IPS-20b (cell line): ENCODE data around the gene NFKBIZ.

ENCODE experiments used
- H3K27ac ChIP-seq: one replicate; pipeline ENCODE4 v1.5.1; 2013; ENCODE audit warnings: low read length
- H3K27me3 ChIP-seq: 2 replicates; pipeline ENCODE4 v1.6.1; 2013; ENCODE audit warnings: mild to moderate bottlenecking, low read length, inconsistent platforms; ENCODE audit not compliant: insufficient read depth
- H3K36me3 ChIP-seq: 2 replicates; pipeline ENCODE4 v1.6.1; 2013; ENCODE audit warnings: low read depth, mild to moderate bottlenecking, inconsistent platforms, low read length, moderate library complexity; ENCODE audit not compliant: insufficient read depth
- H3K4me1 ChIP-seq: 2 replicates; pipeline ENCODE4 v1.6.1; 2013; ENCODE audit warnings: mild to moderate bottlenecking, control low read depth, inconsistent platforms, low read length, moderate library complexity; ENCODE audit not compliant: insufficient read depth
- H3K4me3 ChIP-seq: 2 replicates; pipeline ENCODE4 v1.5.1; 2013; ENCODE audit warnings: mild to moderate bottlenecking, low read length, inconsistent platforms
- H3K9ac ChIP-seq: 2 replicates; pipeline ENCODE4 v1.6.1; 2013; ENCODE audit warnings: low read depth, mild to moderate bottlenecking, inconsistent platforms, low read length, moderate library complexity
- H3K9me3 ChIP-seq: 2 replicates; pipeline ENCODE4 v1.6.1; 2013; ENCODE audit warnings: mild to moderate bottlenecking, low read depth, low read length, inconsistent platforms; ENCODE audit not compliant: insufficient read depth

The NFKBIZ gene

DNA sequence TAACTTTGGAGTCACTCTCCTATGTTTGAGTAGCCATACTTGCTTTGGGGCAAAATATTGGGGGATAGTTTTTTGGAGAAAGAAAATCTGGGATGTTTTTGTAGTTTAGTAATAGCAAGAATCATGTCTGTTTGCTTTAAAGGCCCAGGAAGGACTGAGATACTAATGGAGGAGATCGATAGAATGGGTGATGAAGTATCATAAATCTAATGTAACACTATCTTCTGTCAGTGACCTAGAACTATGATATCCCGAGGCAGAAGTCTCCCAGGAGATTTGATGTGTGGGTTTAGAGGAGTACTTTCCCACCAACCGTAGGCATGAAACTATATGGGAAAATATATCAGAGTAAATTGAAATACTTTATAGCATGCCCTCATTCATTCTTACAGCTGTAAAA lies 21.0 kb upstream of the NFKBIZ start:
- no peaks in the 10 kb centered on the region for H3K27me3 ChIP-seq
- H3K4me3 ChIP-seq: peak overlapping the region; percentile 70
- no peak overlapping the region for H3K27ac ChIP-seq
- H3K4me1 ChIP-seq: peaks cover 11% of the 10 kb centered on the region; the same call in 1 of the 2 replicates
- no peaks in the 10 kb centered on the region for H3K9me3 ChIP-seq
- no peaks in the 10 kb centered on the region for H3K36me3 ChIP-seq
- peak overlapping the region; percentile 89; the same call in 1 of the 2 replicates for H3K9ac ChIP-seq

DNA sequence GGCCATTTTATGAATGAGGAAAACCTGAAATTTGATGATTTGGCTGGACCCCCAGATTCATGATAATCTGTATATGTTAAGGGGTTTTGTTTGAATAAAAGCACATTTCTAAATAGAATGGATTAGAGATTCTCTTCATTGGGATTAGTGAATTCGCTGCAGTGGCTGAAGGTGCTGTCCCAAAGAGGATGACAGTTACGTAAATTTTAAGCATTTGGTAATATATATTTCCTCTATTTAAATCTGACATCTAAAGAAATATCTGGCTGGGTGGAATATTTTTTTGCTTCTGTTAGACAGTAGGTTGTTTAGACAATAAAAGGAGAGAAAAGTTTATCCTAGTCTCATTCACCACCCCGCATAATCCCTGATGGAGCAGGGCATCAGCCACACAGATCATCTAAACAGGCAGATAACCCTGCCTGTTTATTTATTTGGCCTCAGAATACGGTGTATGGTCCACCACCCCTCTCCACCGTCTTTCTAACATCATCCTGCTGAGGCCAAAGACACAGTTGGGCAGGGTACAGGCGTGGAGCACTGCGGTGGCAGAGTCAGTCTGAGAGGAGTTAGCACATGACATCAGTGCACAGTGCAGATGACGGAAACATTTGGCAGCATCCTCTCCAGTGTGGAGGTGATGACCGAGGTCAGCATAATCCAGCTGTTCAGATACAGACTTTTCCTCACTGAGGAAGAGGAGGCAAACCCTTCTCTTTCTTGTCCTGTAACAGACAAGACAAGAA lies 20.4 kb upstream of the NFKBIZ start:
- no peaks in the 10 kb centered on the region for H3K9me3 ChIP-seq
- H3K4me3 ChIP-seq: peak overlapping the region; percentile 70; the same call in 1 of the 2 replicates
- H3K27ac ChIP-seq: no peak overlapping the region
- H3K9ac ChIP-seq: peak overlapping the region; percentile 89; the same call in 1 of the 2 replicates
- peaks cover 11% of the 10 kb centered on the region; the same call in 1 of the 2 replicates for H3K4me1 ChIP-seq
- no peaks in the 10 kb centered on the region for H3K36me3 ChIP-seq
- no peaks in the 10 kb centered on the region for H3K27me3 ChIP-seq

DNA sequence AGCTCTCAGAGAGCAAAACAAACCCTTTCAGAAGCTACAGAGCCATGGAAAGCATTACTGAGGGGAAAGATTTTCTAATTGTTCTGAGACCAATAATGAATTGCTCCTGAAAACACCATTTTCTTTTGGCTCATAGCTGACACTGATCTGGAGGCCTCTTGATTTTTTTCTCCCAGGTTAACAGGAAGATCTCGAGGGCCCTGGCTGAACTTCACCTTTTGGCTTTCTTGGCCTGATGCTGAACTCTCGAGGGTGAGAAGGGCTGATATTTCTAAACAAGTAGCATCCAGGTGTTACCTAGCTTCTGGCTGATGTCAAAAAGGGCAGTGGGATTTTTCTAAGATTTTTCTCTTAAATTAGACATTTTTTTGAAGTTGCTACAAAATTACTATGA lies 19.9 kb upstream of the NFKBIZ start:
- peaks cover 11% of the 10 kb centered on the region; the same call in 1 of the 2 replicates for H3K4me1 ChIP-seq
- no peak overlapping the region for H3K27ac ChIP-seq
- H3K9ac ChIP-seq: peak overlapping the region; percentile 89; the same call in 1 of the 2 replicates
- no peaks in the 10 kb centered on the region for H3K9me3 ChIP-seq
- peak overlapping the region; percentile 70; the same call in 1 of the 2 replicates for H3K4me3 ChIP-seq
- H3K36me3 ChIP-seq: no peaks in the 10 kb centered on the region
- no peaks in the 10 kb centered on the region for H3K27me3 ChIP-seq

DNA sequence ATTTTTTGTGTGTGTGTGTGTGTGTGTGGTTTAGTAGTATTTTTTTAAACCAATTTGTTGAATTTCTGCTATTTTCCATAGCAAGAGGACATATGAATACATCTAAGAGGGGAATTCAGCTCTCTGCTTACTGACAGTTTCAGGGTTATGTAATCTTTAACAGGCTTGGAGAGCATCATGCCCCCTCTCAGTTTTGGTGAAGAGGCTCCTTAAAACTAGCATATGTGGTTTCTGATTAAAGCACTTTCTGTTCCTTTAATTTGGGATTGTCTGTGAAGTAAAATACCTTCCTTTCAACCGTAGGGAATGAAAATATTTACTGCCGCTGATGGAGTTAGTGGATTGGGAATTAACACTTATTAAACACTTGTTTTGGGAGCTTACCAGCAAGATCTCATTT lies 19.4 kb upstream of the NFKBIZ start:
- Histone ChIP-seq H3K36me3 (no peaks in the 10 kb centered on the region), H3K27me3 (no peaks in the 10 kb centered on the region), H3K9ac (no peak overlapping the region), H3K4me1 (peaks cover 11% of the 10 kb centered on the region; the same call in 1 of the 2 replicates), H3K9me3 (no peaks in the 10 kb centered on the region), H3K27ac (no peak overlapping the region), H3K4me3 (no peak overlapping the region)

DNA sequence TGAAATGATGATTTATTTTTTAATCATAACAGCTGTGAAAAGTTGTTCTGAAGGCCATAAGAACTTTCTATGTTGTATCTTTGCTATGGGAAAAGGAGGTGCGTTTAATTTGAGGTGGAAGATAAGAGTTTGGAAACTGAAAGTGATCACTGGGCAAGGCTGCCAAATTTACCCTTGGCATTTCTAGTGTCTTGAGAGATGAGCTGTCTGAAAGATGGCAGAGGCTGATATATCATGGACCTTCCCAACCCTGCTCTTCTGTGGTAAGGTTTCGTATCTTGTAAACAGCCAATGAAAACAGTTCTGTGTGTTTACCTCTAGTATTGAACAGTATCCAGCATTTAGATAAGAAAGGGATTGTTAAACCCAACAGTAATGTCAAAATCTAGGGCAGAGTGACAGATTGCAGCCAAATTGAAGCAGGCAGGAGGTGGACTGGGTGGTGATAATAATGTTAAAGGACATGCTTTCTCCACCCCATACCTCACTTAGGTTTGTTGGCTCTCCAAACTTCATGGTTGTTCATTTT lies 15.8 kb upstream of the NFKBIZ start:
- H3K9ac ChIP-seq: no peak overlapping the region
- H3K4me3 ChIP-seq: no peak overlapping the region
- no peak overlapping the region for H3K27ac ChIP-seq
- H3K4me1 ChIP-seq: peaks cover 7% of the 10 kb centered on the region; the same call in 1 of the 2 replicates
- H3K9me3 ChIP-seq: no peaks in the 10 kb centered on the region
- no peaks in the 10 kb centered on the region for H3K27me3 ChIP-seq
- H3K36me3 ChIP-seq: no peaks in the 10 kb centered on the region

DNA sequence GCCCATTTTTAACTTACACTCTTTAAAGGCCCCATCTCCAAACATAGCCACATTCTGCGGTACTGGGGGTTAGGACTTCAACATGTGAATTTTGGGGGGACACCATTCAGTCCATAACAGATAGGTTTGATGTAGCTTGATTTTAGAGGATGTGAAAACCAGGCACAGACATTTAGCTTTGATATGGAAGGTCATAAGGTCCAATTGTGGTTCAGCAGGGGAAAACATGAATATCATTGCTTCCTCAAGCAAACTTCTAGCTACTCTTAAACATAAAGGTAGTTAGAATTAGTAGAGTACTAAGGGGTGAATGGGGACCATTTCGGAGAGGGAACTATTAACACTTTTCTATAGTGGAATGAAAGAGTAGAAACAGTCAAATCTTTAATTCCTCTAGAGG lies 13.6 kb upstream of the NFKBIZ start:
- H3K9me3 ChIP-seq: no peaks in the 10 kb centered on the region
- H3K9ac ChIP-seq: no peak overlapping the region
- H3K36me3 ChIP-seq: no peaks in the 10 kb centered on the region
- no peaks in the 10 kb centered on the region for H3K27me3 ChIP-seq
- H3K4me1 ChIP-seq: peaks cover 4% of the 10 kb centered on the region; the same call in 1 of the 2 replicates
- no peak overlapping the region for H3K27ac ChIP-seq
- H3K4me3 ChIP-seq: no peak overlapping the region

DNA sequence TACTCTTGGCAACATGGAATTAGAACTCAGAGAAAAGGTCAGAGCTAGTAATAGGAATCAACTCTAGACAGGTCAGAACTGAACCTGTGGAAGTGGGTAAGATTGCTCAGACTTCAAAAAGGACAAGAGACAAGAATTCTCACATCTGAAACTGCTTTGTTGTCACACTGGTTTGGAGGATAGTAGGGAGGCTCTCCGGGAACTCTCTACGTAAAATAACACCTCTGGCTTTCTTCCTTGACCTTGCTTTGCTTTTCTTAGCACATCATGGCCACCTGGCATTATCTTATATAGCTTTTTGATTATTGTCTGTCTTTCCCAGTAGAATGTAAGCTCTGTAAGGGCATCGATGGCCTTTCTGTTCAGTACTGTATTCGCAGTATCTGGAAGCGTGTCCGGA lies 13.2 kb upstream of the NFKBIZ start:
- H3K27me3 ChIP-seq: no peaks in the 10 kb centered on the region
- H3K9me3 ChIP-seq: no peaks in the 10 kb centered on the region
- H3K27ac ChIP-seq: no peak overlapping the region
- H3K36me3 ChIP-seq: no peaks in the 10 kb centered on the region
- no peak overlapping the region for H3K9ac ChIP-seq
- H3K4me1 ChIP-seq: peaks cover 6% of the 10 kb centered on the region; the same call in 1 of the 2 replicates
- H3K4me3 ChIP-seq: no peak overlapping the region

DNA sequence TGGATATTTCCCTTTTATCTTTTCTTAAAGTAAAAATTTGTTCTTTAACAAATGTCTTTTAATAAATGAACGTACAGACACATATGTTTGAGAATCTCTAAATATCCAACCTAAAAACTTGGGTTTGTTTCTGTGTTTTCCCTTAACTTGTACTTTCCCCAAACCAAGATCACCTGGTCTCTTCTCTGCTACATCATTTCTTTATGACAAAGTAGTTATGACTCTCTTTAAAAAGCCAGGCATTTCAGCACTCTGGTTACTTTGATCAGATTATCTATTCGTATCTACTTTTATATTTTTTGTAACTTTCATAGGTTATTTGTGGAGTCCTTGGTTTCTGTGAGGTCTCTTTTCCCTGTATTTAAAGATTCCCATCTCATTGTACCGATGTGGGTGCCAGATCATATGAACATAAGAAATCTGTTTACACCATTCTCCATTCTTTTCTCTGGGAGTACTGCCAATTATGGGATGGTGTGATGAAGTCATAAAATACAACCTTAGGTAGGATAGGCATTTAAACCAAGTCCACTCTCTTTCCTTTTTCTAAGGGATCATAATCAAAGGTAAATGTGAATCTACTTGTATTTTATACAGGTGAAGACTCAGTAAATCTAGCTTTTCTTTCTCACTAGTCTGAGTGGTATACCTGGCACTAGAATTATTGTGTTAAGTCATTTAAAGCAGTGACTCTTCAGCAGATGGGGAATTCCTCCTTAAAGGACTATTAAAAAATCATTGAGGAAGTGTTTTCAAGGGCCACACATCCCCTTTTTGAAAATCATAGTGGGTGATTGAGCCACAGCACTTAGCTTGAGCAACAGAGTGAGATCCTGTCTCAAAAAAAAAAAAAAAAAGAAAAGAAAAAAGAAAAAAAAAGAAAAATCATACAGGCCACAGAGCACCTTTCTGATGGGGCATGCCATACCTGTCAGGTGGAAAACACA lies 12.4 kb upstream of the NFKBIZ start:
- Histone ChIP-seq H3K9me3 (no peaks in the 10 kb centered on the region), H3K9ac (no peak overlapping the region), H3K27me3 (no peaks in the 10 kb centered on the region), H3K36me3 (no peaks in the 10 kb centered on the region), H3K27ac (no peak overlapping the region), H3K4me3 (no peak overlapping the region), H3K4me1 (peaks cover 11% of the 10 kb centered on the region; the same call in 1 of the 2 replicates)

DNA sequence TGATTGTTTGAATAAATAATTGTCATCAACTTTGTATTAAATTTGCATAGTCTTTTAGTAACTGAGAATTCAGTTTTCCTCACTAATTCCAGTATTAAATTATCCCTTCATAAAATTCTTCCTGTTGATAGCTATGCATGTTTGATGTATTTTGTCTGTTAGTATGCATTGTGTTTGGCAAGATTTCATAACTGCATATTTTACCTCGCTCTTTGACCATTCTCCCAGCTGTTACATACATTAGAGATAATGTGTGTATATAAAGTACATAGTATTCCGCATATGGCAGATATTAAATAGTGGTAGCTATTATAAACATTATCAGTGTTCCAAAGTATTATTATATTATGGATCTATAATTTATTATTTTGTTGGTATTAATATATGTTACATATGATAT lies 10.6 kb upstream of the NFKBIZ start:
- no peaks in the 10 kb centered on the region for H3K27me3 ChIP-seq
- no peaks in the 10 kb centered on the region for H3K36me3 ChIP-seq
- H3K27ac ChIP-seq: no peak overlapping the region
- peaks cover 19% of the 10 kb centered on the region; the same call in 1 of the 2 replicates for H3K4me1 ChIP-seq
- H3K4me3 ChIP-seq: no peak overlapping the region
- no peak overlapping the region for H3K9ac ChIP-seq
- no peaks in the 10 kb centered on the region for H3K9me3 ChIP-seq

DNA sequence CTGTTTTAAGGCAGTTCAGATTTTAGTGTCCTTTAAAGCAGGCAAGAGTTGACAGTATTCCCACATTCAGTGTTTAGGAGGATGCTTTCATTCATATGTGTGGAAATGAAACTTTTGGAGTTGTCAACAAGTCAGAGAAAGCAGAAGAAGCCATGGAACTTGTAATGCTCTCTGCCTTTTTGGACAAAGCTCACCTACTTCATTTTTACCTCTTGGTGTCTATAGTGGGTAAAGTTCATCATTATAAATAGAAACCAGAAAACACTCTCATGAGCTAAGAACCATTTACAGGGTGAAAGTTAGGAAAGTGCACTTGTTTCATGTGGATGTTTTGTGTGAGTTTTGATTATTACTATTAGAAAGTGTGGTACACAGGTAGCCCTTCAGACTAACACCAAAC lies 9.2 kb upstream of the NFKBIZ start:
- H3K27ac ChIP-seq: no peak overlapping the region
- no peaks in the 10 kb centered on the region for H3K9me3 ChIP-seq
- no peak overlapping the region for H3K9ac ChIP-seq
- H3K36me3 ChIP-seq: no peaks in the 10 kb centered on the region
- H3K27me3 ChIP-seq: no peaks in the 10 kb centered on the region
- no peak overlapping the region for H3K4me3 ChIP-seq
- peaks cover 19% of the 10 kb centered on the region; the same call in 1 of the 2 replicates for H3K4me1 ChIP-seq

DNA sequence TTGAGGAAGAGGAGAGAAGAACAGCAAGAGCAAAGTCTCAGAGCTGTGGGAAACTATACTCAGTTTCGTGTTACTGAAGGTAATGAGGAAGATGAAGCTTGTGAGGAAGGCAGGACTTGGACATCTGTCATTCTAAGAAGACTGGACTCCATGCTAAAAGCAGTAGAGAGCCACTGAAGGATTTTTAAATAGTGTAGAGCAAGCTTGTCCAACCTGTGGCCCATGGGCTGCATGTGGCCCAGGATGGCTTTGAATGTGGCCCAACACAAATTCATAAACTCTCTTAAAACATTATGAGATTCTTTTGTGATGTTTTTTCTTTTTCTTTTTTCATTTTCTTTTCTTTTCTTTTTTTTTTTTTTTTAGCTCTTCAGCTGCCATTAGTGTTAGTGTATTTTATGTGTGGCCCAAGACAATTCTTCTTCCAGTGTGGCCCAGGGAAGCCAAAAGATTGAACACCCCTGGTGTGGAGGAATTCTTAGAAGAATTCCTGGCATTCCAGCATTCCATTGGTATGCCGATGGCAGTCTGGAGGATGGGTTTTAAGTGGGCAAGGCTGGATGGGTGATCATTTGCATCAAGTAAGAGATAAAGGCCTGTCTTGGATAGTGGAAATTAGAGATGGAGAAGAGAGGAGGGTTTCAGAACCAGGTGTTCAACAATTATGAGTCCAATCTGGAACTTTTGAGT lies 6.9 kb upstream of the NFKBIZ start:
- peak overlapping the region; percentile 14; the same call in 1 of the 2 replicates for H3K9ac ChIP-seq
- H3K36me3 ChIP-seq: no peaks in the 10 kb centered on the region
- peak overlapping the region; percentile 41 for H3K27ac ChIP-seq
- no peaks in the 10 kb centered on the region for H3K9me3 ChIP-seq
- H3K27me3 ChIP-seq: no peaks in the 10 kb centered on the region
- no peak overlapping the region for H3K4me3 ChIP-seq
- peaks cover 24% of the 10 kb centered on the region; the same call in 1 of the 2 replicates for H3K4me1 ChIP-seq
